Rectal smooth muscle tissue (tissue), 1 donor: ENCODE measurements around the gene UQCC2.

Experiments
- H3K27ac ChIP-seq: one replicate; pipeline ENCODE4 v1.7.0; 2013; ENCODE audit warnings: low read depth, low read length, inconsistent platforms
- H3K27me3 ChIP-seq: one replicate; pipeline ENCODE4 v1.7.0; 2013; ENCODE audit warnings: low read length; ENCODE audit not compliant: control insufficient read depth, insufficient read depth
- H3K36me3 ChIP-seq: one replicate; pipeline ENCODE4 v1.7.0; 2013; ENCODE audit warnings: low read length; ENCODE audit not compliant: control insufficient read depth, insufficient read depth
- H3K4me1 ChIP-seq: one replicate; pipeline ENCODE4 v1.7.0; 2013; ENCODE audit warnings: low read length; ENCODE audit not compliant: control insufficient read depth, insufficient read depth
- H3K4me3 ChIP-seq: one replicate; pipeline ENCODE4 v1.7.0; 2013; ENCODE audit warnings: low read length
- H3K9ac ChIP-seq: one replicate; pipeline ENCODE4 v1.7.0; 2013; ENCODE audit warnings: low read length

The UQCC2 gene

DNA sequence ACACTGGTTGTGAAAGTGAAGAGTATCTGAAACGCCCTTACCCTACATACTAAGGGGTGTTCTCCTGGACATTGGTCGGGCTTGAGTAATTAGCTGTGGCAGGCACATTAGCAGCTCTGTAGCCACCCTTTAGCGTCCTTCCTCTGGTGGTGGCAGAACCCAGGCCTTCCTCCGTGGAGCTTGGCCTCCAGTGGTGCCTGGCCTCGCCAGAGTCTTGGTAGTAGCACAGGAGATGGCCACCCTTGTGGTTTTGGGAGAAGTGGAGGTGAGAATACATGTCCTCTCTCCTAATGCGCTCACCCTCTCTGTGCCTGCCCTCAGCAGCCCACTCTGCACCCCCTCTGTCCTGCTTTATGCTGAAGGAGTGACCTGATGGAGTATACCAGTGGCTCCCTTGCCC is 17.6 kb upstream of the UQCC2 start:
- peaks cover 2% of the 10 kb centered on the region for H3K27me3 ChIP-seq
- H3K36me3 ChIP-seq, result no peaks in the 10 kb centered on the region
- no peak overlapping the region for H3K4me3 ChIP-seq
- H3K9ac ChIP-seq, result no peak overlapping the region
- H3K27ac ChIP-seq, result no peak overlapping the region
- H3K4me1 ChIP-seq, result no peaks in the 10 kb centered on the region

DNA sequence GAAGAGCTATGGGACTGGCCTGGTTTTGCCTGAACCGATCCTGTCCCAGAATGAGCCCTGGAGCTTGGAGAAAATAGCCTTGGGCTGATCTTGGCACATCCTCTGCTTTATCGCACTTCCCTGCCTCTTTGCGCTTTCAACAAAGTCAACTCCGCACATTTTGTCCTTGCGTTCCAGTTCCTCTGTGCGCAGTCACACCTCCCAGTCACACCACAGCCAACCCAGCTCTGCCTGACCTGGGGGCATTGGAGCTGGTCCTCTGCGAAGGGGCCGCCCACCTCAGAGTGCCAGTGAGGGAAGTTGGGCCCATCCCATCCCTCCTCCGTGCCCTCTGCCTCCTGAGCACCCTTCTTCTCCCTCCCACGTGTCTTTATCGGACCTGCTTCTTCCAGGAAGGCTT is 16.9 kb upstream of the UQCC2 start:
- Histone ChIP-seq H3K27me3 (peaks cover 4% of the 10 kb centered on the region), H3K9ac (no peak overlapping the region), H3K27ac (no peak overlapping the region), H3K4me1 (peaks cover 2% of the 10 kb centered on the region), H3K4me3 (no peak overlapping the region), H3K36me3 (no peaks in the 10 kb centered on the region)

DNA sequence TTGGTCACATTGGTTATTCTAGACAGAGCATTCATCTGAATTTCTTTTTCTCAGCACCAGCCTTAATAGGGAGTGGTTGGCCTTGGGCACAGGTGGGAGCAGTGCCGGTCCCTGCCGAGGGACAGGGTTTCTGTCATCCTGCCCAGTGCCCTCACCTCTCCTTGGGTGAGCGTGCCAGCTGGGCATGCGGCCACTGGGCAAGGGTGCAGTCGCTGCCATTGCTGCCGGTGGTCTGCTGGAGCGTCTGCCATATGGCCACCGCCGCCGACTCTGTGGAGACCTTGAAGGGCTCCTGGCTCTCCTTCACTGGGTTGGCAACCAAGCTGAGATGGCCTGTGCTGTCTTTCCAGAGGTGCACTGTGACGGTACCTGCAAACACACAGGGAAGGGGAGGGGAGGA is 16.4 kb upstream of the UQCC2 start:
- H3K36me3 ChIP-seq, result no peaks in the 10 kb centered on the region
- H3K4me3 ChIP-seq, result no peak overlapping the region
- H3K4me1 ChIP-seq, result peaks cover 2% of the 10 kb centered on the region
- no peak overlapping the region for H3K9ac ChIP-seq
- H3K27ac ChIP-seq, result no peak overlapping the region
- peaks cover 4% of the 10 kb centered on the region for H3K27me3 ChIP-seq

DNA sequence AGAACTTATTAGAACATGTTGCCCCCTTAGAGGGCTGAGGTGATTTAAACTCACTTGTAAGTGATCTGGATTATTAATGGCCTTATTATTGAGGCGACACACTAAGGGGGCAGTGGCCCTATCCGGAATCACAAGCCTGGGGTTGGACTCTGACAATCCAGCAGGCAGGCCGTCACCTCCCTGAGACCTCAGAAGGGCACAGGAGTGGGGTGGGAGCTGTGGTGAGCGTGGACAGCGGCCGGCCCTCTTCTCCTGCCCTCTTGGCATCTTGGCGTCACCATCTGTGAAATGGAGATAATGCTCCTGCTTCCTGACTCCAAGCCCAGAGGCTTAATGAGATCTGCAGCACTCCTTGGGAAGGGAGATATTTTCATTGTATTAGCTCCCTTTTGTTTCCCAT is 15.6 kb upstream of the UQCC2 start:
- Histone ChIP-seq H3K36me3 (no peaks in the 10 kb centered on the region), H3K27me3 (peaks cover 4% of the 10 kb centered on the region), H3K9ac (no peak overlapping the region), H3K27ac (no peak overlapping the region), H3K4me3 (no peak overlapping the region), H3K4me1 (peaks cover 2% of the 10 kb centered on the region)

DNA sequence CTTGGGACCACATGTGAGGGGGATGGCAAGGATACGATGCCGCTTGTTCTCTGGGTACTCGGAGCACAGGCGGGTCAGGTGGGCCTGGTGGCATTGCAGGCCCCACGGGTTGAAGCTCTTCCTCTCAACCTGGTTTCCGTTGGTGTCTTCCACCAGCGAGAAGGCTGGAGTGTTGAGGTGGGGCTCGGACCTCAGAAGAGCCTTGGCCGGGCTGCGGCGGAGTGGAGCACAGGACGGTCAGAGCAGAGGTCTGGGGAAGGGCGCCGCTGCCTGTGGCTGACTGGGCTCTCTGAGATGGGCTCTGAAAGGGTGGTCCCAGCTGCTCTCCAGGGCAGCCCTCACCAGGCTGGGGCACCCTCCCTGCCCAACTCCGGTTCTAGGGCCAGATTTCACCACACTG is 15.2 kb upstream of the UQCC2 start:
- no peak overlapping the region for H3K4me3 ChIP-seq
- H3K9ac ChIP-seq, result no peak overlapping the region
- no peaks in the 10 kb centered on the region for H3K36me3 ChIP-seq
- H3K27me3 ChIP-seq, result peaks cover 4% of the 10 kb centered on the region
- no peak overlapping the region for H3K27ac ChIP-seq
- H3K4me1 ChIP-seq, result peaks cover 2% of the 10 kb centered on the region

DNA sequence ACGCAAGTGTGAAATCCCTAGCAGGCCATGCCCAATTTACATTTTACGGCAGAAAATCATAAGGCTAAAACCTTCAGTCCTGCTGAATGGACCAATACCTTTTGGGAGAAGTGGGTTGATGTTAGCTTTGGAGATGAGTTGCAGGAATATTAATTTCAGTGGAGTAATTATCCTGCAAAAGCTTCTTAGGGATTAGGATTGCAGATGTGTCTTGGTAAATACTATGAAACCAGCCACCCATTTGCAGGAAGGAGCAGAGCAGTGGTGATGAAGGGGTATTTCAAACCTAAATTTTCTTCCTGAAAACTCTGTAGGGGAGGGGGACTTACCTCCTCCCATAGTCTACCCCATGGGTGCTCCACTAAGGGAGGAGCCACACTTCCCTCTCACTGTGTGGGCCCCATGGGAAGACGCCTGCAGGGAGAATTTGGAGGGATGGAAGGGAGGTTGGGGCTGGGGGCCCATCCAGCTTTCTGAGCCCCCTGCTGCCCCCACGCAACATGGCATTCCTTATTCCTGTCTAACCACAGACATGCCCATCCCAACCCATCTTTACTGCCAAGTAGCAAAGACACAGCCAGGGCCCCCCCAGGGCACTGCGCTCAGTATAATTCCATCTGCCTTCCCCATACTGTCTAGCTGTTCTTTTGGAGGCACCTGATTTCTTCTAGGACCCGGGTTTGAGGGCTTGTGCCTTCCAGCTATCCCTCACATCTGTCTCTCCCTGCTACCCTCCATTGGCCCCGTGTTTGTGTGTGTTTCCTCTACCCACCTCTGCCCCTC is 14.6 kb upstream of the UQCC2 start:
- H3K27me3 ChIP-seq, result peaks cover 4% of the 10 kb centered on the region
- H3K9ac ChIP-seq, result no peak overlapping the region
- peaks cover 2% of the 10 kb centered on the region for H3K4me1 ChIP-seq
- H3K27ac ChIP-seq, result no peak overlapping the region
- no peaks in the 10 kb centered on the region for H3K36me3 ChIP-seq
- no peak overlapping the region for H3K4me3 ChIP-seq

DNA sequence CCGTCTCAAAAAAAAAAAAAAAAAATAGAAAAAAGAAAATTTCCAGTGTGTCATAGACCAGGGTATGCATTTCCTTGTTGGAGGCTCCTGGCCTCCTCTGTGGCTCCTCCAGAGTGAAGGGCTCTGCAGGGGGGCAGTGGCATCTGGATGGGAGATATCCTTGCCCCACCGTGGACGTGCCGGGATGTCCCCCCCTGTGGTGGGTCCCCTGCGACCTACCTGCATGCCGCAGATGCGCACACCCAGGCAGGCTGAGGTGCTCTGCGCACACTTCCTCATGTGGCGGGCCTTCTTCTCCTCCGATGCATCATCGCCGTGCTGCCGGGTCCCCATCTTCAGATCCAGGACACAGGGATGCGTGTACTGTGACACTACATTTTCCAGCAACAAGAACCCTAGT is 13.7 kb upstream of the UQCC2 start:
- Histone ChIP-seq H3K36me3 (no peaks in the 10 kb centered on the region), H3K9ac (no peak overlapping the region), H3K27me3 (peaks cover 2% of the 10 kb centered on the region), H3K4me1 (peaks cover 2% of the 10 kb centered on the region), H3K27ac (no peak overlapping the region), H3K4me3 (no peak overlapping the region)

DNA sequence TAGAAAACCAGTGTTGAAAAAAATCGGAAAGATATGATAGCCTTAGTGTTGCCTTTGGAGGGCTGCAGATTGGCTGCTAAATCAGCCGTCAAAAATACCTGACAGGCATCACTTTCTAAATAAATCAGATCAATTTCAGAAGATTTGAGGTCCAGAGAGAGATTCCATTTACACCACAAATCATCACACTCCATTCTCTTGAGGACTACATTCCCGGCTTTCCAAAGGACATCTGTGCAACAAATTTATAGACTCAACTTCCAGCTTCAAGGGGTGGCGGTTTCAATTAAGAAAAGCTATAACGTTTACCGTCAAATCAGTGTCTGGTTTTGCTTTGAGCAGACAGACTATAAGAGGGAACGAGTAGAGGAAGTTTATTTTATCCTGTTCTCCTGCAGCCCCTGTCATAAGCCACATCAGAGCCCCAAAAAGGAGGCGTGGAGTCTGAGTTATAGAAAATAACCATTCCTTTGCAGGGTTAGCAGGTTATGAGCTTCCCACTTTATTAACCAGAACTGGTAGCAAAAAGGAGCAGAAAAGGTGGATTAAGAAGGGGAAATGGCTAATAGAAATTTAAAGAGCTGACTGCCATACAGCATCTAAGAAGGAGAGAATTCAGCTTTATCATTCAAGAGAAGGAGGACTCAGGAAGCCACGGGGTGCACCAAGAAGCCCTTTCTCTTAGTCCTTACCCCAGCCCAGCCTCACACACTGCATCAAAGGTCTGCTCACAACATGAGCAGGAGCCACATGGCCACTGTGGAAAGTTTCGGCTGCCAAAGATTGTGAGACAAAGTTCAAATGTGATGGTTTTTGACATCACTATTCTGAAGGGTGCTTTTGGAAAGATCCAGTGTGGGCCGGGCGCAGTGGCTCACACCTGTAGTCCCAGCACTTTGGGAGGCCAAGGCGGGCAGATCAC is 12.9 kb upstream of the UQCC2 start:
- peak overlapping the region; percentile 18 for H3K27ac ChIP-seq
- H3K9ac ChIP-seq, result no peak overlapping the region
- peaks cover 2% of the 10 kb centered on the region for H3K4me1 ChIP-seq
- no peaks in the 10 kb centered on the region for H3K36me3 ChIP-seq
- no peak overlapping the region for H3K4me3 ChIP-seq
- peaks cover 2% of the 10 kb centered on the region for H3K27me3 ChIP-seq

DNA sequence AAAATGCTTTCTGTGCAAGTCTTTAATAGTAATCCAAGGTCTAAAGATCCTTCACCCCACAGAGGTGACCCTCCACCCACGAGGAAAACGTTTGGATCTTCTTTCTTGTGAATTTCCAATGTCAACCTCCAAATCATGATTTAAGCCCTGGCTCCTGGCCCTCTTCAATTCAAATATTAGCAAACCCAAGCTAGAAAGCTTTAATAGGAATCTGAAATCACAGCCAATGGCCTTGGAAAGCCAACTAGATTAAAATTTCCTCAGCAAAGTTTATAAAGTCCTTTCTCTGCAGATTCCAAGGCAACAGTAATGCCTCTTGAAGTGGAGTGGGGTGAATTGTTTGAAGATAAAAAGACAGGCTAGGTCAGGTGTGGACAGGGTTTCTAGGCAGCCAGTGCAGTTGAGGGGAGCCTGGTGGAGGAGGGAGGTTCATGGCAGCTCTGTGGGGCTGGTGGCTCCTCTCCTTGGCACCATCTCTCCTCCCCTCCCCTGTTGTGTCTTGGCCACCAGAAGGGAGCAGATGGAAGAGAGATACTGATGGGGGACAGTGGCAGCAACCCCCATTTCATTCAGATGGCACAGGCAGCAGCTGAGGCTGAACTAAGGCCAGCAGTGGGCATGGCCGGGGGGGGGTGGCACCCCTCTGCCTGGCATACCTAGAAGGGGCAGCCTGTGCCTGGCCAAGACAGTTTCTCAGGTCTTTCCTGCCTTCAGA is 12.0 kb upstream of the UQCC2 start:
- peaks cover 2% of the 10 kb centered on the region for H3K27me3 ChIP-seq
- H3K9ac ChIP-seq, result no peak overlapping the region
- H3K27ac ChIP-seq, result peak overlapping the region; percentile 74
- peaks cover 2% of the 10 kb centered on the region for H3K4me1 ChIP-seq
- no peaks in the 10 kb centered on the region for H3K36me3 ChIP-seq
- H3K4me3 ChIP-seq, result no peak overlapping the region

DNA sequence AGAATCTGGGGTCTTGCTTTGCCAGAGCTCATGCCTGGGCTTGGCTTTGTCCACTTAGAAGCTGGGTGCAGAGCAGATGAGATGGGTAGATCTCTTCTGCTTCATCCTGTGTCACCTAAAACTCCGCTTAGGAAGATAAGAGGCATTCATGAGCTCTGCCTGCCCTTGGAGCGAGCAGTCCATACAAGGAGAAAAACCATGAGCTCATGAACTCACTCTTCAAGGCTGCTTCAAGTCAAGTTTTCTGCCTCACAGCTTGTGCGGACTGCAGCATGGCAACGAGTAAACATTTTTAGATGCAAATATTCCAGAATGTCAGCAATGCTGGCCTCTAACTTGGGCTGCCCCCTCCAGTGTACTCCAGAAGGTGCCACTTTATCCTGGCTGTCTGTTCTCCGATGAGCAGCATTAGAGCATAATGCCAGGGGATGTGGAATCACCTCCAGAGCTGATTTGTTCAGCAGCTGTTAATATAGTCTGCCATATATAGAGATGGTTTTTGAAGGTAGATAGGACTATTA is 10.7 kb upstream of the UQCC2 start:
- H3K27ac ChIP-seq, result peak overlapping the region; percentile 74

DNA sequence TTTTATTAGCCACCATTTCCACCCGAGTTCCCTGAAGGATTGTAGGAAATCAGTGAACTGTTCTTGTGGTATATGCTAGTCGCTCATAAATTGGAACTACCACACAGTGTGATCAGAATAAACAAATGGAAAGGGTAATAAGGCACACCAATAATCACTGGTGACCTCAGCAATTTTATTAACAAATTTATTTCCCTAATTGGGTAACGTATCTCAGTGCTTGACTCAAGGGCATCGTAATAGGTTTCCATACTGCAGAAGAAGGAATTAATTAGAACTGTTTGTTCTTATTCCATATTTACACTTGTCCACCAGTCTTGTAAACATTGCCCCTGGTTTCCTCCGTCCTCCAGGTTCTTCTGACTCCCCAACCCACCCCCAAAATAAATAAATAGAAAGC is 10.0 kb upstream of the UQCC2 start:
- Histone ChIP-seq H3K27ac (peak overlapping the region; percentile 74), H3K36me3 (no peaks in the 10 kb centered on the region), H3K4me3 (no peak overlapping the region), H3K4me1 (peaks cover 4% of the 10 kb centered on the region), H3K27me3 (peaks cover 2% of the 10 kb centered on the region), H3K9ac (no peak overlapping the region)

More for the DNA sequence above, 10.7 kb upstream of the UQCC2 start:
- no peak overlapping the region for H3K4me3 ChIP-seq
- H3K4me1 ChIP-seq, result peaks cover 3% of the 10 kb centered on the region
- peaks cover 2% of the 10 kb centered on the region for H3K27me3 ChIP-seq
- H3K9ac ChIP-seq, result no peak overlapping the region
- H3K36me3 ChIP-seq, result no peaks in the 10 kb centered on the region

DNA sequence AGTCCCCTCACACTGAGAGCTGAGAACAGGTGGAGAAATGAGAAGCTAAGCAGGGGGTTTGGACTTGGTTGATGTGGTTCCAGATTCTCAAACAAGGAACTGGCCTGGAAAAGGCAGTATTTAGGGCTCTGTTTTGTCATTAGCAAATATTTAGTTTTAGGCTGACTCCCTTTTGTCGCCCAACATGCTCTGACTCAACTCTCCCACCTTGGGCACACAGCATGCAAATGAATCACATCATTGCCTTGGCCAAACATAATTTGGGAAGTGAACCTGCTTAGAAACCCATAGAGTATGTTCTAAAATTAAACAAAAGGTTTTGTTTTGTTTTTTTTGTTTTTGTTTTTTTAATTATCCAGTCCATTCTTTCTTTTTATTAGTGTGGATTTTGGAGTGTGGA is 9.5 kb upstream of the UQCC2 start:
- no peak overlapping the region for H3K9ac ChIP-seq
- H3K4me3 ChIP-seq, result no peak overlapping the region
- H3K36me3 ChIP-seq, result no peaks in the 10 kb centered on the region
- no peak overlapping the region for H3K27ac ChIP-seq
- peaks cover 2% of the 10 kb centered on the region for H3K27me3 ChIP-seq
- H3K4me1 ChIP-seq, result peaks cover 4% of the 10 kb centered on the region
